ENCODE measurements around the gene CFAP46.

The CFAP46 gene

DNA sequence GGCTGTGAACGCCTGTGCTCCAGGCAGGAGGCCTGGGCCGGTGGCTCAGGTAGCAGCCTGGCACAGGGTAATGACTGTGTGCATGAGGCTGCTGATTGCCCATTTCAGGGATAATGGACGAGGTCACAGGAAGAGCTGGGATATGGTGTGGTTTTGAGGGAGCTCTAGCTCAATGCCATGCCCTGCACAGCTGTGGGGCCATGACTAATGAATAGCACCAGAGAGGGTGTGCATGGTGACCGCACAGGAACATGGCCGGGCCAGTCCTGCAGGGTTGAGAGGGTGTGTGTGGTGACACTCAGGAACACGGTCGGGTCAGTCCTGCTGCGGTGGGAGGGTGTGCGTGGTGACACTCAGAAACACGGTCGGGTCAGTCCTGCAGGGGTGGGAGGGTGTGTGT, 178.3 kb downstream of the CFAP46 start:
- DNase-seq, result no peak

DNA sequence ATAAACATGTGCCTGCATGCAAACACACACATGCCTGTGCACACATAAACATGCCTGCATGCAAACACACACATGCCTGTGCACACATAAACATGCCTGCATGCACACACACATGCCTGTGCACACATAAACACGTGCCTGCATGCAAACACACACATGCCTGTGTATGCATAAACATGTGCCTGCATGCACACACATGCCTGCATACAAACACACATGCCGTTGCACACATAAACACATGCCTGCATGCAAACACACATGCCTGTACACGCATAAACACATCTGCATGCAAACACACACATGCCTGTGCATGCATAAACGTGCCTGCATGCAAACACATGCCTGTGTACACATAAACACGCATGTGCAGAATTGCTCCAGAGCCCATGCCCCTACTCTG, 178.8 kb downstream of the CFAP46 start:
- no peak for DNase-seq

GRCh38 chr10:132762267-132762666, 180.1 kb downstream of the CFAP46 start:
- DNase-seq, result no peak

DNA sequence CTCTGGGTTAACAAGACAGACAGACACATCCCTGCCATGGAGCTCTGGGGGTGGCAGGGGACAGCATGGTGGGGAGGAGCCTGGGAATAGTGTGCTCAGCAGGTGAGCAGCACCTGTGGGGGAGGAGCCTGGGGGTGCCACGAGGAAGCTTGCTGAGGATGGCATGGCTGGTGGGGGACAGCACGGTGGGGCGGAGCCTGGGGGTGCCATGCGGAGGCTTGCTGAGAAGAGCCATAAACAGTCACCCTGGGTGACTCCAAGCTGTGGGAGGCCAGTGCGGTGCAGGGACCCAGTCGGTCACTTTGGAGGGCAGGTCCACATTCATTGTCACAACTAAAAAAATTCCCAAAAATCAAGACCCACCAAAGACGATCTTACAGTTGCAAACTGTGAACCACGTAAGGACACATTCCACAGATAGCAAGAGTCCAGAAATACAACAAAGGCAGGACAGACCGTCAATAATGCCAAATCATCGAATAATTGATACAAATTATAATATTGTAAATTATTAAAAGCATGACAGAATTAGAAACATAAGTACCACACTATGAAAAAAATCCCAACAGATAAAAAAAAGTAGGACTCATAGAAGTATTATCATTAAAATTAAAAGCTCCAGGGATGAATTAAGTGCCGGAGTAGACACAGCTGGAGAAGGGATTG, 180.8 kb downstream of the CFAP46 start:
- DNase-seq, result no peak

- DNase-seq, result no peak
Observed at GRCh38 chr10:132758865-132759264, 183.5 kb downstream of the CFAP46 start.

Data from NCI-H2107 (cell line).